Head of caudate nucleus (tissue), 42 donors: ENCODE measurements around the gene CYP51A1.
A peak's percentile ranks its signal among the peaks of the same experiment; 100 is the strongest.
"Not testable (repeated sequence)": the region's sequence is repeated elsewhere in the genome, so short reads cannot be mapped to it uniquely, and the experiment has no call there.

Experiments
- DNase-seq, 42 donors: peaks; one replicate each; pipeline versions ENCODE4 v3.0.0 to v3.0.0-alpha.2; 2020 to 2021; ENCODE audit warnings: mixed read lengths in 7 of 42
- intact Hi-C: fragments of 100-400 bp; cut with DNase I; formaldehyde crosslinking; loops from one replicate; pipeline ENCODE4 v1.15.0; 2022

Gene CYP51A1

GRCh38 chr7:92134271-92135051 lies at the start of gene CYP51A1:
CYP51A1 (minus strand) TSS chr7:92134477; CDS start chr7:92134364, 113 bp downstream.
- peak; percentile 90 to 97 (median 95) for DNase-seq
- intact Hi-C loops: loop anchor here (5.0 kb wide), 1 partner anchor 113 kb away; the partner anchor contains the start of genes ANKIB1 and KRIT1

GRCh38 chr7:92178928-92179924 lies 44.9 kb upstream of the CYP51A1 start, which contains the start of gene LRRD1:
LRRD1 (minus strand) TSS chr7:92179142; CDS start chr7:92165202, 13,940 bp downstream.
- intact Hi-C loops: loop anchor here (5.0 kb wide), 1 partner anchor 268 kb away; the partner anchor contains the start of gene GATAD1
- peak; percentile 78 to 97 (median 91) for DNase-seq

GRCh38 chr7:92177362-92177761 lies 43.1 kb upstream of the CYP51A1 start:
- intact Hi-C loops: loop anchor here (5.0 kb wide), 1 partner anchor 270 kb away; the partner anchor contains the start of gene GATAD1

GRCh38 chr7:92169529-92169928 lies 35.3 kb upstream of the CYP51A1 start:
- DNase-seq, intact Hi-C loops: not testable (repeated sequence)

More at GRCh38 chr7:92177362-92177761, 43.1 kb upstream of the CYP51A1 start:
- no peak for DNase-seq

GRCh38 chr7:92161271-92161670 lies 27.0 kb upstream of the CYP51A1 start:
- intact Hi-C loops: no loop called here
- no peak for DNase-seq

- intact Hi-C loops: no loop called here
- DNase-seq: no peak
These were observed 24.6 kb upstream of the CYP51A1 start for GRCh38 chr7:92158660-92159575.

- no peak for DNase-seq
- intact Hi-C loops: no loop called here
These were observed 22.7 kb upstream of the CYP51A1 start for GRCh38 chr7:92156990-92157389.

- intact Hi-C loops: no loop called here
- no peak for DNase-seq
These were observed 20.9 kb upstream of the CYP51A1 start for GRCh38 chr7:92155108-92155739.

GRCh38 chr7:92150450-92151017 lies 16.3 kb upstream of the CYP51A1 start:
- DNase-seq: no peak
- intact Hi-C loops: no loop called here

- intact Hi-C loops: no loop called here
- no peak for DNase-seq
These were observed 15.5 kb upstream of the CYP51A1 start for GRCh38 chr7:92149736-92150239.

GRCh38 chr7:92143192-92143880 lies 9.1 kb upstream of the CYP51A1 start:
- intact Hi-C loops, DNase-seq: not testable (repeated sequence)

GRCh38 chr7:92142791-92143190 lies 8.5 kb upstream of the CYP51A1 start:
- DNase-seq, intact Hi-C loops: not testable (repeated sequence)

GRCh38 chr7:92141161-92141560 lies 6.9 kb upstream of the CYP51A1 start:
- intact Hi-C loops: no loop called here
- no peak for DNase-seq

- intact Hi-C loops: no loop called here
These were observed 3.3 kb upstream of the CYP51A1 start for GRCh38 chr7:92137557-92137956.

GRCh38 chr7:92135052-92135889 lies 994 bp upstream of the CYP51A1 start:
- DNase-seq: peak in 40 of 42 donors; percentile 6 to 65 (median 32)

More at GRCh38 chr7:92137557-92137956, 3.3 kb upstream of the CYP51A1 start:
- DNase-seq: no peak

More at GRCh38 chr7:92135052-92135889, 994 bp upstream of the CYP51A1 start:
- intact Hi-C loops: no loop called here
